Glutamatergic neuron (in vitro differentiated cells): ENCODE data around the gene SKP1. TPM values are rescaled to one million over a fixed set of nuclear protein-coding genes. Genes with fewer than 3 reads are reported as not detected.

Source experiments
- DNase-seq: peaks from one replicate; pipeline ENCODE4 v3.0.0; 2022
- H3K27ac Mint-ChIP-seq: one replicate; pipeline ENCODE4 v1.8.0; 2020; ENCODE audit warnings: mild to moderate bottlenecking, mixed read lengths, inconsistent platforms; ENCODE audit not compliant: unreplicated experiment
- H3K27me3 Mint-ChIP-seq: one replicate; pipeline ENCODE4 v1.8.0; 2020; ENCODE audit warnings: mild to moderate bottlenecking, moderate library complexity, mixed read lengths, inconsistent platforms; ENCODE audit not compliant: unreplicated experiment
- H3K36me3 Mint-ChIP-seq: one replicate; pipeline ENCODE4 v1.8.0; 2020; ENCODE audit warnings: mild to moderate bottlenecking, mixed read lengths, inconsistent platforms; ENCODE audit not compliant: unreplicated experiment
- H3K4me1 Mint-ChIP-seq: one replicate; pipeline ENCODE4 v1.8.0; 2020; ENCODE audit warnings: mild to moderate bottlenecking, low read depth, mixed read lengths, inconsistent platforms; ENCODE audit not compliant: unreplicated experiment
- H3K4me3 Mint-ChIP-seq: one replicate; pipeline ENCODE4 v1.8.0; 2020; ENCODE audit warnings: mild to moderate bottlenecking, mixed read lengths, inconsistent platforms; ENCODE audit not compliant: unreplicated experiment
- H3K9me3 Mint-ChIP-seq: one replicate; pipeline ENCODE4 v1.8.0; 2020; ENCODE audit warnings: mild to moderate bottlenecking, moderate library complexity, mixed read lengths, inconsistent platforms; ENCODE audit not compliant: unreplicated experiment
- CTCF ChIP-seq: fragments of 200-600 bp; sonication (generic); IDR thresholded peaks from one replicate; pipeline ENCODE4 v1.5.0; 2021; ENCODE audit not compliant: partially characterized antibody, unreplicated experiment
- total RNA-seq: library from RNA; stranded (reverse); fragmentation: NEBNext Ultra II Directional; extraction: Animal tissue kit (Norgen Biotek cat#: 25700); gene quantifications from one replicate; pipeline ENCODE4 v1.2.1, GENCODE V29; 2021; ENCODE audit not compliant: unreplicated experiment

Gene SKP1
- total RNA-seq, 1 donor from 2014 or later: 345 TPM

- H3K27me3 Mint-ChIP-seq: peaks cover 6% of the 10 kb centered on the region
- peaks cover 19% of the 10 kb centered on the region for H3K4me1 Mint-ChIP-seq
- no peak for TF ChIP-seq CTCF
- H3K9me3 Mint-ChIP-seq: peaks cover 6% of the 10 kb centered on the region
- no peak overlapping the region for H3K4me3 Mint-ChIP-seq
- H3K36me3 Mint-ChIP-seq: peaks cover 9% of the 10 kb centered on the region
- no peak for DNase-seq
- no peak overlapping the region for H3K27ac Mint-ChIP-seq
Observed at GRCh38 chr5:134139377-134139851, 37.3 kb downstream of the SKP1 start.

- H3K36me3 Mint-ChIP-seq: peaks cover 9% of the 10 kb centered on the region
- H3K27ac Mint-ChIP-seq: no peak overlapping the region
- H3K9me3 Mint-ChIP-seq: peaks cover 6% of the 10 kb centered on the region
- TF ChIP-seq CTCF: no peak
- peaks cover 19% of the 10 kb centered on the region for H3K4me1 Mint-ChIP-seq
- no peak for DNase-seq
- H3K27me3 Mint-ChIP-seq: peaks cover 4% of the 10 kb centered on the region
- no peak overlapping the region for H3K4me3 Mint-ChIP-seq
Observed at GRCh38 chr5:134138416-134139376, 38.1 kb downstream of the SKP1 start.

- Mint-ChIP-seq H3K27me3 (peaks cover 4% of the 10 kb centered on the region), H3K27ac (no peak overlapping the region), H3K4me1 (peaks cover 15% of the 10 kb centered on the region), H3K4me3 (no peak overlapping the region), H3K36me3 (peaks cover 9% of the 10 kb centered on the region), H3K9me3 (peaks cover 5% of the 10 kb centered on the region)
- TF ChIP-seq CTCF: no peak
- DNase-seq: no peak
Observed at GRCh38 chr5:134136771-134137170, 40.0 kb downstream of the SKP1 start.

GRCh38 chr5:134136221-134136631 lies 40.5 kb downstream of the SKP1 start:
- H3K36me3 Mint-ChIP-seq: peaks cover 9% of the 10 kb centered on the region
- H3K4me1 Mint-ChIP-seq: peaks cover 9% of the 10 kb centered on the region
- DNase-seq: peak; percentile 1

More at GRCh38 chr5:134136221-134136631, 40.5 kb downstream of the SKP1 start:
- TF ChIP-seq CTCF: no peak
- H3K9me3 Mint-ChIP-seq: peaks cover 3% of the 10 kb centered on the region
- no peak overlapping the region for H3K27ac Mint-ChIP-seq
- H3K4me3 Mint-ChIP-seq: no peak overlapping the region
- peaks cover 4% of the 10 kb centered on the region for H3K27me3 Mint-ChIP-seq
